WTC11 (cell line): ENCODE results near the gene LCORL. TPM values are rescaled to one million over a fixed set of nuclear protein-coding genes. Genes with fewer than 3 reads are reported as not detected.

Experiments
- ATAC-seq: fragments of 200-7000 bp; cut with Tn5 transposase; 2 replicates; pipeline ENCODE4 v1.10.0; 2021; ENCODE audit warnings: mild to moderate bottlenecking, moderate library complexity
- CTCF ChIA-PET: fragments of 300-600 bp; sonication (Branson Sonifier 250); formaldehyde crosslinking; loops from one replicate; lab custom pipeline; 2021; ENCODE audit warnings: antibody characterized with exemption; lab: Charles Lee
- POLR2A ChIA-PET: fragments of 350-600 bp; sonication (Branson Sonifier 250); formaldehyde crosslinking; loops from one replicate; lab custom pipeline; 2021; ENCODE audit warnings: antibody characterized with exemption; lab: Charles Lee
- DNase-seq: peaks from one replicate; pipeline ENCODE4 v3.0.0; 2021; ENCODE audit warnings: low spot score
- H3K27ac Mint-ChIP-seq: 2 replicates; pipeline ENCODE4 v1.8.0; 2021; ENCODE audit warnings: mixed read lengths
- H3K27me3 Mint-ChIP-seq: 2 replicates; pipeline ENCODE4 v1.8.0; 2021; ENCODE audit warnings: low read depth, mild to moderate bottlenecking, moderate library complexity, mixed read lengths
- H3K36me3 Mint-ChIP-seq: 2 replicates; pipeline ENCODE4 v1.8.0; 2021; ENCODE audit warnings: mixed read lengths
- H3K4me1 Mint-ChIP-seq: 2 replicates; pipeline ENCODE4 v1.8.0; 2022; ENCODE audit warnings: mixed read lengths
- H3K4me3 Mint-ChIP-seq: 2 replicates; pipeline ENCODE4 v1.8.0; 2021; ENCODE audit warnings: mild to moderate bottlenecking, moderate library complexity, mixed read lengths
- H3K9me3 Mint-ChIP-seq: 2 replicates; pipeline ENCODE4 v1.8.0; 2021; ENCODE audit warnings: mixed read lengths
- ATF2 ChIP-seq: sonication (generic); formaldehyde crosslinking; IDR thresholded peaks from 2 replicates; pipeline ENCODE4 v1.8.1; 2022; ENCODE audit warnings: low read depth, missing genetic modification reagents, borderline replicate concordance
- E2F1 ChIP-seq: sonication (generic); formaldehyde crosslinking; IDR thresholded peaks from 2 replicates; pipeline ENCODE4 v1.8.0; 2022; ENCODE audit warnings: mild to moderate bottlenecking, missing genetic modification reagents
- E2F5 ChIP-seq: sonication (generic); formaldehyde crosslinking; IDR thresholded peaks from 2 replicates; pipeline ENCODE4 v1.8.1; 2022; ENCODE audit warnings: mild to moderate bottlenecking, moderate library complexity, missing genetic modification reagents
- EMX1 ChIP-seq: fragments of 250-450 bp; sonication (Bioruptor Pico); IDR thresholded peaks from 2 replicates; pipeline ENCODE4 v1.8.0; 2021; ENCODE audit warnings: mild to moderate bottlenecking
- ESRRA ChIP-seq: sonication (generic); formaldehyde crosslinking; IDR thresholded peaks from 2 replicates; pipeline ENCODE4 v1.8.1; 2022; ENCODE audit warnings: mild to moderate bottlenecking, missing genetic modification reagents, borderline replicate concordance
- FOXP4 ChIP-seq: sonication (generic); formaldehyde crosslinking; IDR thresholded peaks from 2 replicates; pipeline ENCODE4 v1.8.0; 2022; ENCODE audit warnings: mild to moderate bottlenecking, missing genetic modification reagents
- HMGA2 ChIP-seq: fragments of 250-450 bp; sonication (Bioruptor Pico); IDR thresholded peaks from 2 replicates; pipeline ENCODE4 v1.4.0; 2021; ENCODE audit warnings: mild to moderate bottlenecking, moderate library complexity
- MXD4 ChIP-seq: fragments of 250-450 bp; sonication (Bioruptor Pico); IDR thresholded peaks from 2 replicates; pipeline ENCODE4 v1.8.0; 2021; ENCODE audit warnings: mild to moderate bottlenecking, moderate library complexity, borderline replicate concordance
- NFATC4 ChIP-seq: fragments of 250-450 bp; sonication (Bioruptor Pico); IDR thresholded peaks from 2 replicates; pipeline ENCODE4 v1.9.0; 2021; ENCODE audit warnings: mild to moderate bottlenecking
- PRRX2 ChIP-seq: fragments of 250-450 bp; sonication (Bioruptor Pico); IDR thresholded peaks from 2 replicates; pipeline ENCODE4 v1.8.0; 2021; ENCODE audit warnings: mild to moderate bottlenecking
- RELA ChIP-seq: sonication (generic); formaldehyde crosslinking; IDR thresholded peaks from 2 replicates; pipeline ENCODE4 v1.8.1; 2022; ENCODE audit warnings: missing genetic modification reagents, mild to moderate bottlenecking, borderline replicate concordance
- ZBTB43 ChIP-seq: sonication (generic); formaldehyde crosslinking; IDR thresholded peaks from 2 replicates; pipeline ENCODE4 v1.8.1; 2023; ENCODE audit warnings: mild to moderate bottlenecking, missing genetic modification reagents
- ZNF263 ChIP-seq: sonication (generic); formaldehyde crosslinking; IDR thresholded peaks from 2 replicates; pipeline ENCODE4 v1.8.1; 2022; ENCODE audit warnings: low read depth, mild to moderate bottlenecking, moderate library complexity, missing genetic modification reagents
- ZNF317 ChIP-seq: sonication (generic); formaldehyde crosslinking; IDR thresholded peaks from 2 replicates; pipeline ENCODE4 v1.8.1; 2023; ENCODE audit warnings: low read depth, mild to moderate bottlenecking, moderate library complexity, missing genetic modification reagents, borderline replicate concordance
- ZNF425 ChIP-seq: fragments of 250-450 bp; sonication (Bioruptor Pico); conservative IDR thresholded peaks from 2 replicates; pipeline ENCODE4 v1.9.0; 2021; ENCODE audit warnings: mild to moderate bottlenecking
- total RNA-seq: library from RNA; stranded (reverse); gene quantifications from 3 replicates; pipeline ENCODE4 v1.2.3, GENCODE V29; 2021

Gene LCORL
- total RNA-seq, 1 experiment from 2014 or later, result 19.9 TPM

GRCh38 chr4:18034099-18034498 is 12.5 kb upstream of the LCORL start:
- no peak for TF ChIP-seq FOXP4 (CRISPR knock-in tag)
- TF ChIP-seq ZNF263 (CRISPR knock-in tag), result no peak
- TF ChIP-seq MXD4, result no peak
- TF ChIP-seq NFATC4 (CRISPR knock-in tag), result no peak
- TF ChIP-seq, all 79 proteins: peak for 0
- H3K9me3 Mint-ChIP-seq, result peaks cover 3% of the 10 kb centered on the region
- H3K27me3 Mint-ChIP-seq, result no peaks in the 10 kb centered on the region; the same call in 1 of the 2 replicates
- no peaks in the 10 kb centered on the region for H3K36me3 Mint-ChIP-seq
- H3K27ac Mint-ChIP-seq, result no peak overlapping the region
- ATAC-seq, result no peak
- DNase-seq, result no peak
- ChIA-PET CTCF (no interaction called here), POLR2A (no interaction called here)
- H3K4me3 Mint-ChIP-seq, result no peak overlapping the region
- peaks cover 3% of the 10 kb centered on the region; the same call in 1 of the 2 replicates for H3K4me1 Mint-ChIP-seq

GRCh38 chr4:18033111-18034085 is 11.8 kb upstream of the LCORL start:
- ChIA-PET POLR2A (no interaction called here), CTCF (no interaction called here)
- Mint-ChIP-seq H3K4me1 (peaks cover 3% of the 10 kb centered on the region; the same call in 1 of the 2 replicates), H3K27ac (no peak overlapping the region), H3K36me3 (no peaks in the 10 kb centered on the region), H3K4me3 (no peak overlapping the region), H3K9me3 (peaks cover 3% of the 10 kb centered on the region), H3K27me3 (no peaks in the 10 kb centered on the region; the same call in 1 of the 2 replicates)
- no peak for DNase-seq
- no peak for TF ChIP-seq HMGA2 (CRISPR knock-in tag)
- TF ChIP-seq ATF2 (CRISPR knock-in tag), result no peak
- TF ChIP-seq ZNF425 (CRISPR knock-in tag), result no peak
- TF ChIP-seq RELA (CRISPR knock-in tag), result no peak
- TF ChIP-seq ESRRA, result no peak
- TF ChIP-seq ZNF317 (CRISPR knock-in tag), result no peak
- no peak for TF ChIP-seq E2F5 (CRISPR knock-in tag)
- no peak for TF ChIP-seq PRRX2 (CRISPR knock-in tag)
- TF ChIP-seq E2F1 (CRISPR knock-in tag), result no peak
- TF ChIP-seq EMX1, result no peak
- no peak for TF ChIP-seq ZBTB43 (CRISPR knock-in tag)
- no peak for ATAC-seq
